ES-I3 (cell line): Measurements from ENCODE around the gene NIF3L1.

Experiments used
- H3K36me3 ChIP-seq: 2 replicates; pipeline ENCODE4 v1.6.1; 2013; ENCODE audit warnings: mild to moderate bottlenecking, low read length, control low read depth, moderate library complexity; ENCODE audit not compliant: insufficient read depth
- H3K4me1 ChIP-seq: 2 replicates; pipeline ENCODE4 v1.6.1; 2013; ENCODE audit warnings: mild to moderate bottlenecking, control low read depth, low read length; ENCODE audit not compliant: insufficient read depth
- H3K9ac ChIP-seq: 2 replicates; pipeline ENCODE4 v1.6.1; 2013; ENCODE audit warnings: low read depth, mild to moderate bottlenecking, low read length, moderate library complexity
- H3K9me3 ChIP-seq: 2 replicates; pipeline ENCODE4 v1.6.1; 2013; ENCODE audit warnings: mild to moderate bottlenecking, low read length, moderate library complexity; ENCODE audit not compliant: control insufficient read depth, insufficient read depth

The NIF3L1 gene

DNA sequence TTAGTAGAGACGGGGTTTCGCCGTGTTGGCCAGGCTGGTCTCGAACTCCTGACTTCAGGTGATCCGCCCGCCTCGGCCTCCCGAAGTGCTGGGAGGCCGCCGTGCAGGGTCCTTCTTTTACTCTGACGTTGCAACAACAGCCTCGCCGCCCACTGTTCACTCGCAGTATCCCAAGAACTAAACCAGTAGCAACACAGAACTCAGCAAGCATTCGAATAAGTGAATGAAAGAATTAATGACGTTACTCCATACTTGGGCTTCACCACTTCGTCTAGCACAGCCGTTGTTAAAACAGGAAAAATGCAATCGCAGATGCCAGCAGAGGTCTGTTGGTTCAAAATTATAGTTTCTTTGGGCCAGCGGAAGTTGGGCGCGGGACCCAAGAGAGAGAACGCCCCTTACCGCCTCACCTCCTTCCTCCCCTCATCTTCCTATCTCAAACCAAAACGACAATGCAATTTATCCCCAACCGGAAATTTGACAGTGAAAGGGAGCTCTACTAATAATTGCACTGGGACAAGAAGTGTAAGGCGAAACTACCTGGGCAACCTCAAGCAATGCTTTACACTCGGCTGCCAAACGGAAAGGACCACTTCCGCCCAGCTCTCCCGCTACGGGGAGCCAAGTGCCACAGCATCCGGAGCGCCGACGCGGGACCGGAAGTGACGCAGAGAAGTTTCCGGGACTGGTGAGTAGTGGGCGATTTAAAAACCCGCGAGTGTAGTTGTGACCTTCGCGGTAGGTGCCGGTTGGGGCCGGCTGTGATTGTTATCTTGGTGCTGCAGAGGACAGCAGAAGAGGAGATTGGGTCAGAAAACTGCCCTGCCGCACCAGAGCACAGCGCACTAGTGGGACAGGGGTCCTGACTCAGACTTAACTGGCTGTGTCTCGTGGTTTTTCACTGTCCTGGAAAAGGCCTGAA, at the start of gene NIF3L1, which contains the start of gene PPIL3:
Gene NIF3L1, plus strand, starts transcription at position 668 of the 922 bp plus-strand sequence. CDS start 2,573 bp downstream, outside the sequence.
Gene PPIL3, minus strand, starts transcription at position 374 of the 922 bp plus-strand sequence. CDS start 1,462 bp downstream, outside the sequence.
- no peaks in the 10 kb centered on the region for H3K36me3 ChIP-seq
- no peaks in the 10 kb centered on the region for H3K9me3 ChIP-seq
- no peaks in the 10 kb centered on the region for H3K4me1 ChIP-seq
- H3K9ac ChIP-seq = peak within 1 kb of the TSS; percentile 79

DNA sequence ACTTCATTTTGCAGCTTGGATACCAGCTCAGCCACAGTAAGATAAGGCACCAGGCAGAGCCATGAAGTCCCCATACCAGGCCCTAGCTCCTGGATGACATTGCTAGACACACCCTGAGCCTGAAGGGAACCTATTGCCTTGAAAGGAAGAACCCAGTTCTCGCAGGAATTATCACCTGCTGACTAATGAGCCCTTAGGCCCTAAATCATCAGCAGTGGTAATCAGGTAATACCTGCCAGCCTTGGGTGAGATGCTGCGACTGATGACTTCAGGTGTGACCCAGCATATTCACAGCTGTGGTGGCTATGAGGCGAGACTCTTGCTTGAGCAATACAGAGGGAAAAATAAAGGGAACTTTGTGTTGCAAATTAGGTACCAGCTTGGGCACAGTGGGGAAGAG, 49.7 kb upstream of the NIF3L1 start:
- Histone ChIP-seq H3K9me3 (peaks cover 4% of the 10 kb centered on the region; the same call in 1 of the 2 replicates), H3K9ac (no peak overlapping the region), H3K36me3 (no peaks in the 10 kb centered on the region), H3K4me1 (no peaks in the 10 kb centered on the region)

DNA sequence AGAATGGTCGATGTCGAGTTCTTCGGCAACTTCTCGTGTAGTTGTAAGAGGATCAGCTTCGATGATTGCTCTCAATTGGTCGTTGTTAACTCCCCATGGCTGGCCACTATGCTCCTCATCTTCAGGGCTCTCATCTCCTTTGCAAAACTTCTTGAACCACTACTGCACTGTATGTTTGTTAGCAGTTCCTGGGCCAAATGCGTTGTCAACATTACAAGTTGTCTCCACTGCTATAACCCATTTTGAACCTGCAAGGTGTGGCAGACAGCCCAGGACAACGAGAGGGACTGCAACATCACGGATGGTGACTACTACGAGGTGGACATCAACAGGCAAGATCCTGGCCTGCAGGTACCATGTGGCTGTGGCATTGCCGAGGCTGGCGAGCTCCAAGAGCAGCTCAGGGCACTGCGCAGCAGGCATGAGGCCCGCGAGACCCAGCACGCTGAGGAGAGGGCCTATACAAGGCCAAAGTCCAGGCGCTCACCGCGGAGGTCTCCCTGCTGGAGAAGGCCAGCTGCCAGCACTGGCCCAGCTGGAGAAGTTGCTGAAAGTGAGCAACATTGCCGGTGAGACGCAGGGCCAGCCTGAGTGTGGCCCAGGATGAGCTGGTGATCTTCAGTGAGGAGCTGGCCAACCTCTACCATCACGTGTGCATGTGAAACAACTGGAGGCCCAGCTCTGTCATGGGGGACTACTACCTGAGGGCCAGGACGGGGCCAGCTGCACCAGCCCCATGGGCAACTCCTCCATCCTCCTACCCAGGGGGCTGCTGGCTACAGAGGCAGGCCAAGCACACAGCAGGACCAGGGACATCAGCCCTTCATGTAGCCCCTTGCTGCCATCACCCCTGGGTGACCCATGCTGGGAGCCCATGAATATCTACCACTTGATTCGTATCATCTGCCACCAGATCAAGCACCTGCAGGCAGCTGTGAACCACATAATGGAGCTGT, 44.9 kb upstream of the NIF3L1 start:
- Histone ChIP-seq H3K36me3 (no peaks in the 10 kb centered on the region), H3K4me1 (no peaks in the 10 kb centered on the region), H3K9me3 (no peaks in the 10 kb centered on the region), H3K9ac (no peak overlapping the region)

- Histone ChIP-seq H3K4me1 (no peaks in the 10 kb centered on the region), H3K9ac (no peak overlapping the region), H3K36me3 (no peaks in the 10 kb centered on the region), H3K9me3 (no peaks in the 10 kb centered on the region)
These were observed 44.0 kb upstream of the NIF3L1 start for GRCh38 chr2:200845194-200845593.

DNA sequence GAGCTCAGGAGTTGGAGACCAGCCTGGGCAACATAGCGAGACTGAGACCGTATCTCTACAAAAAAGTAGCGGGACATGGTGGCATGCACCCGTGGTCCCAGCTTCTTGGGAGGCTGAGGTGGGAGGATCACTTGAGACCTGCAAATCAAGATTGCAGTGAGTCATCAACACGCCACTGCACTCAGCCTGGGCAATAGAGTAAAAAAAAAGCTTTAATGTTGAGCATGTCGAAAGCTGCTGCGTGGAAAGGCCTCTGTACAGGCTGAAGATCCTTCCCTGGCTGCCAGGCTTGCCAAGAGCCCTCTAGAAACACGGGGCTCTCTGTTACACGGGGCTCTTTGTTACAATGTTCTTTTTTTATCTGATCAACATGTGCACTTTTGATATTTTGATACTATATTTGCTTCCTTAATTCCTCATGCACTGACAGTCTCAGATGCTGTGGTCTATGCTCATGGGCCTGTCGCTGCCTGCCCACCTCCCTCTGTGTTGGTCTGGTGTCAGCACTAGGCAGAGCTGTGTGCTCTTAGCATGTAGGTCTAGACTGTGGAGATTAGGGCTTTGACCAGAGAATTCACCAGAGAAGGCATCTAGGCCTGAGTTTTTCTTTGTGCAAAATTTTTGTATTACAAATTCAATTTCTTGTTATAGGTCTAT, 43.4 kb upstream of the NIF3L1 start:
- no peaks in the 10 kb centered on the region for H3K4me1 ChIP-seq
- no peaks in the 10 kb centered on the region for H3K36me3 ChIP-seq
- H3K9me3 ChIP-seq = no peaks in the 10 kb centered on the region
- H3K9ac ChIP-seq = no peak overlapping the region

DNA sequence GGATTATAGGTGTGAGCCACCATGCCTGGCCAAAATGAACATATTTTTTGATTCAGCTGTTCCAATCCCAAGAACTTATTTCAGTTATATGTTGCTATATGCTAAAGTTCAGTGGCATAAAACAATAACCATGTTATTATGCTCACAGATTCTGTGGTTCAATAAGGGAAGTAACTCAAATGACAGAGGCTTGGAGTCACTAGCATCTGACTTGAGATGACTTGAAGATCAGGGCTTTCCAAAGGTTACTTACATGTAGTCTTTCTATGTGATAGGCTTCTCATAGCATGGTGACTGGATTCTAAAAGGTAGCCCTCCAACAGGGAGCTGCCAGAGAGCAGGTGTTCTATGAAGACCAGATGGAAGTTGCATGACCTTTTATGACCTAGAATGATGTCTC, 41.9 kb upstream of the NIF3L1 start:
- H3K4me1 ChIP-seq = no peaks in the 10 kb centered on the region
- H3K9me3 ChIP-seq = no peaks in the 10 kb centered on the region
- peaks cover under 1% of the 10 kb centered on the region; the same call in 1 of the 2 replicates for H3K36me3 ChIP-seq

DNA sequence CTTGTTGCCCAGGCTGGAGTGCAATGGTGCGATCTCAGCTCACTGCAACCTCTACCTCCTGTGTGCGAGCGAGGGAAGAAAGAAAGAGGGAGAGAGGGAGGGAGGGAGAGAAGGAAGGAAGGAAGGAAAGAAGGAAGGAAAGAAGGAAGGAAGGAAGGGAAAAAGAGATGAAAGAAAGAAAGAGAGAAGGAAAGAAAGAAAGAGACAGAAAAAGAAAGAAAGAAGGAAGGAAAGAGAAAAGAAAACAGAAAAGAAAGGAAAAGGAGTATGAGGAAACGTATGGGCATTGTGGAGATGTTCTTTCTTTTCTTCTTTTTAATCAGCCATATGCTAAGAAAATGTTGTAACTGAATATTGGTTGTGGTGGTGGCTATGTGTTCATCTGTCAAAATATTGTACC, 41.2 kb upstream of the NIF3L1 start:
- no peaks in the 10 kb centered on the region for H3K4me1 ChIP-seq
- no peaks in the 10 kb centered on the region for H3K9me3 ChIP-seq
- no peak overlapping the region for H3K9ac ChIP-seq
- H3K36me3 ChIP-seq = peaks cover 5% of the 10 kb centered on the region; the same call in 1 of the 2 replicates

More for the DNA sequence above, 41.9 kb upstream of the NIF3L1 start:
- H3K9ac ChIP-seq = no peak overlapping the region

DNA sequence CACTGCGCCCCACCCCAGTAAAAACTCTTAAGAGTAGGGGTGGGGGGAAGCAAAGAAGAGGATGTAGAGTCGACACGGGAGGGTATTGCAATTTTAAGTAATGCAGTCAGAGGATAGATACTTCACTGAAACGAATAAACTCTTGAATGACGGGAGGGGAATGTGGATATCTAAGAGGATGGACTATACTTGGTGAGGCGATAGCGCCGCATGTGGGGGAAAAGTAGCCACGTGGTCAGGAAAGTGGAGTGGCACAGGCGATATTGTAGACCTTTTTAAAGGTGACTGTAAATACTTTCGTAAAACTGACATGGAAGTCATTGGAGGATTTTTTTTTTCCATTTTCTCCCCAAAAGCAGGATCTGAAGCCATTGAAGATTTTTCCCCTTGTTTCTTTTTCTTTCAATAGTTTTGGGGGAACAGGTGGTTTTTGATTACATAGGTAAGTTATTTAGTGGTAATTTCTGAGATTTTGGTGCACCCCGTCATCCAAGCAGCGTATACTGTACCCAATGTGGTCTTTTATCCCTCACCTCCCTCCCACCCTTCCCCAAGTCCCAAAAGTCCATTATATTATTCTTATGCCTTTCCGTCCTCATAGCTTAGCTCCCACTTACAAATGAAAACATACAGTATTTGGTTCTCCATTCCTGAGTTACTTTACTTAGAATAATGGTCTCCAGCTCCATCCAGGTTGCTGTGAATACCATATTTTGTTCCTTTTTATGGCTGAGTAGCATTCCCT, 38.5 kb upstream of the NIF3L1 start:
- H3K36me3 ChIP-seq = peaks cover 20% of the 10 kb centered on the region
- no peaks in the 10 kb centered on the region for H3K4me1 ChIP-seq

DNA sequence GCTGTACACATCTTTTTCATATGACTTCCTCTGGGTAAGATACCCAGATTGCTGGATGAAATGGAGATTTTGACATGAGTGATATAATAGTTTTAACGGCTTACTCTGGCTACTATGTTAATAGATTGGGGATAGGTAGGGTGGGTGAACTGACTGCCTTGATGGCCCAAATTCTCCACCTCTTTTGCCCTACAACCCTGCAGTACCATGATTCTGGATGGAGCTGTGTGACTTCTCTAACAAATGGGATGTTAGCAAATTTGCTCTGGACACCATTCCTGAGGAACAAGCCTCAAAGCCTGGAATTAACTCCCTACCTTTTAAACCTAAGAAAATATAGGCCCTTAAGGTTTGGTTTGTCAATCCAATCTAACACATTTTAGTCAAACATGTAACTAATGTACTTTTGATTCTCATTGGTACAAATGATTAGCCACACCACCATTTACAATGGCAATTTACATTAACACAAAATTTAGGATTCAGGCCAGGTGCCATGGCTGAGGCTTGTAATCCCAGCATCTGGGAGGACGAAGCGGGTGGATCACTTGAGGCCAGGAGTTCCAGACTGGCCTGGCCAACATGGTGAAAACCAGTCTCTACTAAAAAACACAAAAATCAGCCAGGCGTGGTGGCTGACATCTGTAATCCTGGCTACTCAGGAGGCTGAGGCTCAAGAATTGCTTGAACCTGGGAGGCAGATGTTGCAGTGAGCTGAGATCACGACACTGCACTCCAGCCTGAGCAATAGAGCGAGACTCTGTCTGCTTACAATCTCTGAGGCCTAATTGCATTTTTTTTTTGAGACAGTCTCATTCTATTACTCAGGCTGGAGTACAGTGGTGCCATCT, 37.5 kb upstream of the NIF3L1 start:
- H3K4me1 ChIP-seq = no peaks in the 10 kb centered on the region
- peaks cover 28% of the 10 kb centered on the region for H3K36me3 ChIP-seq
- H3K9ac ChIP-seq = no peak overlapping the region
- H3K9me3 ChIP-seq = no peaks in the 10 kb centered on the region

More for the DNA sequence above, 38.5 kb upstream of the NIF3L1 start:
- Histone ChIP-seq H3K9ac (no peak overlapping the region), H3K9me3 (no peaks in the 10 kb centered on the region)

GRCh38 chr2:200852605-200853004, 36.6 kb upstream of the NIF3L1 start:
- Histone ChIP-seq H3K4me1 (no peaks in the 10 kb centered on the region), H3K9me3 (no peaks in the 10 kb centered on the region), H3K36me3 (peaks cover 38% of the 10 kb centered on the region), H3K9ac (no peak overlapping the region)

DNA sequence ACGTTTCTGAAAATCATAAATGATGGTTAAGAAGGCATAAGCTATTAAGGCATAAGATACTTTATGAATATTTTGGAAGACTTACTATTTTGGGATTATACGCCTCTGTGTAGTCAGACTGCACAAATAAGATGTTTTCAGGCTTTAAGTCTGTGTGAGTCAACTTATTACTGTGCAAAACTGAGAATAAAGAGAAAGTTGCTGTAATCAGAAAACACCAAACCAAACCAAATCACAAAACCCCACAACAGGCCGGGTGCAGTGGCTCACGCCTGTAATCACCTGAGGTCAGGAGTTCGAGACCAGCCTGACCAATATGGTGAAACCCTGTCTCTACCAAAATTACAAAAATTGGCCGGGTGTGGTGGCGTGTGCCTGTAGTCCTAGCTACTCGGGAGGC, 32.4 kb upstream of the NIF3L1 start:
- Histone ChIP-seq H3K4me1 (peaks cover 6% of the 10 kb centered on the region; the same call in 1 of the 2 replicates), H3K9me3 (no peaks in the 10 kb centered on the region), H3K36me3 (peaks cover 54% of the 10 kb centered on the region), H3K9ac (no peak overlapping the region)

- no peak overlapping the region for H3K9ac ChIP-seq
- no peaks in the 10 kb centered on the region for H3K9me3 ChIP-seq
- H3K4me1 ChIP-seq = peaks cover 6% of the 10 kb centered on the region; the same call in 1 of the 2 replicates
- peaks cover 33% of the 10 kb centered on the region for H3K36me3 ChIP-seq
These were observed 28.9 kb upstream of the NIF3L1 start for GRCh38 chr2:200860092-200860795.
